Activated naive CD4-positive, alpha-beta T cell treated with Interleukin-2 at 50 U/mL for 16 hours (primary cell): ENCODE results near the gene CHRDL2.

Experiments
- DNase-seq: peaks from one replicate; pipeline ENCODE4 v3.0.0-alpha.2; 2020

CHRDL2 gene

DNA sequence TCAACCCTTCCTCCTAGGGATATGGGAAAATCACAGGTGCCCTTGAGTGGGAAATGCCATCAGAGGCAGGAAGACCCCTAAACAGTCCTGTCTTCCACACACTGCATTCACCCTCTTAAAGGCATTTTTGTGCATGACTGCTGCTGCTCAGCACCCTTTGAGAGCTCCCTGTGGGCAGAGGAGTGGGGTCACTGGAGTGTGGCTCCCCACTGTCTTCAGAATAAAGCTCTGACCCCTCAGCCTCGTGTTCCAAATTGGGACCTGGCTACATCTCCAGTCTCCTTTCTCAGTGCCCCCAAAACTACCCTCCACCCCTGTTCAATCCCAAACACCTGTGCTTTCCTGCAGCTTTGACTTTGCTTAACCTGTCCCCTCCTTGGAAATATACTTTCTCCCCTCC lies 46.6 kb downstream of the CHRDL2 start:
- DNase-seq, result no peak

DNA sequence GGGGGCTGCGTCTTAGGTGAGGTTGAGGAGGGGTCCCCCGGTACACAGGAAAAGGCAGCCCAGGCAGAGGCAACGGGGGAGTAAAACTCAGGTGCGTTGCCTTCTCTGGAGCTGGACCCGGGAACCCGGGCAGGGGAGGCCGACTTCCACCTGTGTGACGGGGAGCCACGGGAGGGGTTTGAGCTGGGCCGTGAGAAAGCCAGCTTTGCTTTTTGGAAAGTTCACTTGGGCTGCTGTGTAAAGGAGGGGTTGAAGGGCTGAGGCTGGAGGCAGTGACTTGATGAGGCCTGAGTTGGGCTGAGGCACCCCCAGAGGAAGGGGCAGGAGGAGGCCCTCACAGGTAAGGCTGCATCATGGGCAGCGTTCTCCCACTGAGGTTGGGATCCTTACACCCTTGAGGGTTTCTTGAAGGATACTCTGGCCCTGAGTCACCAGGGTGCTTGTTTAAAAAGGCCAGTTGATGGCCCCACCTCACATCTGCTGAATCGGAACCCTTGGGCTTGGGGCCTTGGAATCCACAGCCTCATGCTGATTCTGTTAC lies 47.2 kb downstream of the CHRDL2 start:
- DNase-seq, result no peak

DNA sequence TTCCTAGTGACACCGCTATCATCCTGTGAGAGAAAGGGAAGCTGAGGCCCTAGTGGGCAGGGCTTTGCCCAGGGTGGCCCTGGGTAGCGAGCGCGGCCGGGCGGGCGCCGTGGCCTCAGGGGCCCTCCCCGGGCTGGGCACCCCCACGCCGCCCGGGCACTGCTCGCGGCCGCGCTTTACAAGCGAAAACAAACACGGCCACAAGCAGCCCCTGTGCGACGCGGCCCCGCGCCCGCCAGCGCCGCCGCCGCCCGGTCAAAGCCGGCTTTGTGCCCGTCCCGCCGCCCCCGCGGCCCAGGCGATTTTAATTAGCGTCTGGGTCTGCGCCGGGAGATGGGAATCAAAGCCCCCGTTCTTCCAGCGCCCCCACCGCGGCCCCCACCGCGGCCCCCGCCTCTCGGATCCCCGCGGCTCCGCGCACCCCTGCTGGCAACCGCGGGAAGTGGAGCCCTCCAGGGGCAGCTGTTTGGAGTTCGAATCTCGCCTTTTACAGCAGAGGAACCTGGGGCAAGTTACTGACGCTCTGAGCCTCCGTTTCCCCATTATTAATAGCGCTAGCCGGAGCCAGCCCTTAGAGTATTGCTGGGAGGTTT lies 47.9 kb downstream of the CHRDL2 start:
- DNase-seq, result no peak

DNA sequence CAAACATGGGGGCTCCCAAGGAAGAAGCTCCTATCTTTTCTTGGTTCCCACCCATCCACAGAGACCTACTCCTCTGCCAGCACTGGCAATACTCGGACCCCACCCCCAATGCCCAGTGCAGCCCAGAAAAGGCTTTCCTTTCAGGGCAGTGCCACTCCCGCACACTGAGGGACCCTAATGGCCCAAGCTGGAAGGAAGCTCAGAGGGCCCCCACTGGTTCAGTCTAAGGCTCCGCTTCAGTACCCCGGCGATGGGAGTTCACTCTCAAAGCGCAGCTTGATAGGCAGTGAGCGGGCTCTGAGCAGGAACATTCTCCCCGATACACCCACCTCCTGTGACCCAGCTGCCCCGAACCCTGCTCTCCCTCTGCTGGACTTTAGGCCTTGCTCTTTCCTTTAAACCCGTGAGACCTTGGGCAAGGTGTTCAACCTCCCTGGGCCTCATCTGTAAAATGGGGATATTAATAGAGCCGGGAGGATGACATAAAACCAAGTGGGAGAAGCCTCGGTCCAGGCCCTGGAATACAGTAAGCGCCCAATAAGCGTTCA lies 48.4 kb downstream of the CHRDL2 start:
- DNase-seq, result no peak

DNA sequence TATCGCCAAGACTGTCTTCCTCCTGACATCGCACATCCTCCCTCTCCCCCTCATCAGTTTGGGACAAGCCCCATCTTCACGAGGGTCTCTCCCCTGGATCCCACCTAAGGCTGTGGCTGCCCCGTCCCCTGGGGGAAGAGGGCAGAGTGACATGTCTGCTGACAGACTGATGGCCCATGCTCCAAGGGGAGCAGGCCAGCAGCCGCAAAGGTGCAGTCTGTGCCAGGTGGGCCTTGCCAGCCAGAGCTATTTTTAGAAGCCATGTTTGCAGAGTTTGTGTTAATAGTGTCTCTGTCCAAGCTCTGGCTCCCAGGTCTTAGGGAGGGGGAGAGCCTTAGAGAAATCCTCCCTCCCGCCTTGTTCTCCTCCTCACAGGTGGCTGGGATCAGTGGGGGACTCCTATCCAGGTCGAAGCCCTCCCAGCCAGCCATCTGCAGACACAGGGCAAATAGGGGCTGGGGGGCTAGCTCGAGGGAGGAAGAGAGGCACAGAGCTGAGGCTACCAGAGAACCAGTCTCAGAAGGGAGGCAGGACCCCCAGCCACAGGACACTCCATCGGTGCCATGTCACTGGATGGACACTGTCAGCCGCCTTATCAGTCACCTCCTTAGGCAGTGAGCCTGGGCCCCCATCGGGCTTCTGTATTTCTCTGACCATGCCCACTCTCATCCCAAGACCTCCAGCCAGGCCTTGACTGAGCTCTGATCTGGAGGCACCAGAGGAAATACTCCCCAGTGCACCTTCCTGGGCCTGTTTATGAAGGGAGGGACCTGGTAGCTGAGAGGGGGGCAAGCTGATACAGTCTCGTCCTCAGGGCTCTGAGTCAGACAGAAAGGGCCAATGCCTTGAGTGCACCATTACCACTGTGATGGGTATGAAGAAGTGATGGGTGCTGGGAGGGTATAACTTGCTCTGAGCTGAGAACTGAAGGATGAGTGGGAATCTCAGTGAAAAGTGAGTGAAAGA lies 49.3 kb downstream of the CHRDL2 start:
- no peak for DNase-seq

DNA sequence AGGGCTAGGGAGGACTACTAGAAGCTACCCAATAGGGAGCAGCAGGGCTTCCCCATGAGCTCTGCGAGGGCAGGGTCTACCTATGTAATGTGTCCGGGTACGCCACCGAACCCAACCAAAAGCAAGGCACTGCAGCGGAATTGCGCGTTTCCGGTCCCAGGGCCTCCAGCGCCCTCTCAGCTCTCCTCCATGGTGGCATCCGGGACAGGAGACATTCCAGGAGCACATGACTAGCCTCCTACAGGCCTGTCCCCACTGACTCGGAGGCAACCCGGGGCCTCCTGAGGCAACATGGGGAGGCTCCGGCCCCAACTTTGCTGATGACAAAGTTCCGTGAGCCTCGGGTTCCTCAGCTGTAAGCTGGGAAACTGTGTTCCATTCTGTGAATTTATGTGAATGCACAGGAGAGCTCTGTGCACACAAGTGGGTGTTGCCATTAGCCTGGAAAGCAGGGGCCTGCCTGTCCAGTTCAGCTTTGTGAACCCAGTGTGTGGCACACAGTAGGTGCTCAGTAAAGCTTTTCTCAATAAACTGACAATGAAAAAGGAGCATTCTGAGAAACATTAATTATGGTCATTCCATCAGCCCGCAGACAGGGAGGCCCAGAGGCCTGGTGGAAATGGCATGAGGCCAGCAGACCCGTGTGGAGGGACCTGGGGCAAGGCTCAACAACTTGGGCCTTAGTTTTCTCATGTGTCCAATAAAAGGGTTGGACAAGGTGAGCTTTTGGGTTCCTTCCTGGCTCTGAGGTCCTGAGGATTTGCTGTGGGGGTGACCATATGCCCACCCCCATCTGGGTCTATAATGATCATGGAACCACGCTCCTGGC lies 50.3 kb downstream of the CHRDL2 start:
- no peak for DNase-seq

DNA sequence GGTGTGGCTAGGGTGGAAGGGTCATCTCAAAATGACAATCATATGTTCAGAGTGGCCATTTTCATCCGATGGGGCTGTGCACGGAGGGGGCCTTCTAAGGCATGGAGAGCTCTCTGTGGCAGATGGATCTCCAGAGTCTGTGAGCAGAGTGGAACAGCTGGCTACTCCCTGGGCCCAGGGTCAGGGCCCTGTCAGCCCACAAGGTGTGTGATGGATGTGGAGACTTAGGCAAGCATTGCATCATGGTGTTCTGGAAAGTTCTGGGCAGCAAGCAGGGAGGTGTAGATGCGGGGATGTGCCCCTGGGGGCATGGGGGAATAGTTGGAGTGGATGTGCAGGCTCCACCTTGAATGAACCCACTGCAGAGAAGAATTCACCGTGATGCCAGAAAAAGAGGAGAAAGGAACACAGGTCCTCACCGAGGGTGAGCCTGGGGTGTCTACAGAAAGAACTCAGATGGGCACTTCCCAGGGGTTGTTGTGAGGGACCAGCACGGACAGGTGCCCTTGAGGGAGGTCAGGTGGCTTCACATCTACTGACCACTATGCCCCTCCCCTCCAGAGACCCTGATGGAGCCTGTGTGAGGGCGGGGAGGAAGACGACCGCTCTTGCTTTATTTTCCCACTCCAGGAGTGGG lies 51.1 kb downstream of the CHRDL2 start:
- DNase-seq, result no peak

DNA sequence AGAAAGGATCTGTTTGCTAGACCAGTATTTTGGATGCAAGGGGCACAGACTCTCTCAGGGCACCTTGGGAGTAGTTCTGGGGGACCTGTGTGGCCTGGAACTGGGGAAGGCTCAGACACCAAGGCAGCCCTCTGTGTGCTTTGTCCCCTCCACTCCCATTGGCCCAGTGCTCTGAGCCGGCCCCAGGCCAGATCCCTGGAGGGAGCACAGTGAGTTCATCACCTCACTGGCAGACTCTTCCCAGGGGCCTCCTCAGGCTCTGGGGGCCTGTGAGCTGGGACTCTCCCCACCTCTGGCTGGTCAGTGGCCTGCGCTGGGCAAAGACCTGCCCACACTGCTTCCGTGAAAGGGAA lies 51.7 kb downstream of the CHRDL2 start:
- no peak for DNase-seq

DNA sequence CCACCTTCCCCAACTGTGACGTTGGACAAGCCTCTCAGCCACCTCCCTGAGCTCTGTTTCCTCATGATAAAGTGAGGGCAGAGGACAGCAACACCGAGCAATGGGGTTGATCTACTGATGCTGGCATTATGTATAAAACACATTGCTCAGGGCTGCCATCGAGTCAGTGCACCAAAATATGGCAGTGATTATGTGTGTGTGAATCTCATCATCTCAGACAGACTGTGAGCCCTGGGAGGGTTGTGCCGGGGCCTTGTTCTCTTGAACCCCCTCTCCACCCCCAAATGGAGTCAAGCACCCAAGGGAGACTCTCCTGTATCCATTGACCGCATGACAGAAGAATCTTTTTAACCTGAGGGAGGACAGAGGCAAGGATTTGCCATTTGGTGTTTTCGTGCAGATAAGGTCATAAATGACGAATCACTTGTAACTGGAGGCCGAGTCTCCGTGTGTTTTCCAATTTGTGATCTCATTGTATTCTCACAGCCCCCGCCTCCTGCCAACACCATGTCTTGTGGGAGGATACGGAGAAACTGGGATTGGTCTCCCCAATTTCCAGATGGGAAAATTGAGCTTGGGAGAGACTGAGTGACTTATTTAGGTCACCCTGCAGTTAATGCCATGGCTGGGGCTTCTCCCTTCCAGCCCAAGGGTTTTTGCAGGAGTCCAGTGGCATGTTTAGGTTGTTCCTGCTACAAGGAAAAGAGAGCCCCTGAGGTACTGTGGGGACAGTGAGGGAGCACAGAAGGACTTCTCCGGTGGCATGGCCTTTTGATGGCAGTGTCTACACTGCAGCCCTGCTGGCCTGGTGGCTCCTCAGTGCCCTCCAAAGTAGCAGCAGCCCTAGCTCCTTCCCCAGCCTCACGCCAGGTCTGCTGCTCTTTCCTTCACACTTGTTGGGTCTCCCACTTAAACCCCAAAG lies 52.4 kb downstream of the CHRDL2 start:
- no peak for DNase-seq

DNA sequence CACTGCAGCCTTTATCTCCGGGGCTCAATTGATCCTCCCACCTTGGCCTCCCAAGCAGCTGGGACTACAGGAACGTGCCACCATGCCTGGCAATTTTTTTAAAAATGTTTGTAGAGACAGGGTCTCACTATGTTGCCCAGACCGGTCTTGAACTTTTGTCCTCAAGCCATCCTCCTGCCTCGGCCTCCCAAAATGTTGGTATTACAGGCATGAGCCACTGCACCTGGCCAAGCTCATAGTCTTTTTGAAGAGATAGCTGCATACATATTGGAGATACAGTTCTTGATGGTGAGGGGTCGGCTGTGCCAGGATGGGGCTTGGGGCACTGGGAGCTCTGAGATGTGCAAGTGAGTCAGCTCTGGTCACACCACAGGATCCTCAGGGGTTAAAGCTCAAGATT lies 53.2 kb downstream of the CHRDL2 start:
- DNase-seq, result no peak

DNA sequence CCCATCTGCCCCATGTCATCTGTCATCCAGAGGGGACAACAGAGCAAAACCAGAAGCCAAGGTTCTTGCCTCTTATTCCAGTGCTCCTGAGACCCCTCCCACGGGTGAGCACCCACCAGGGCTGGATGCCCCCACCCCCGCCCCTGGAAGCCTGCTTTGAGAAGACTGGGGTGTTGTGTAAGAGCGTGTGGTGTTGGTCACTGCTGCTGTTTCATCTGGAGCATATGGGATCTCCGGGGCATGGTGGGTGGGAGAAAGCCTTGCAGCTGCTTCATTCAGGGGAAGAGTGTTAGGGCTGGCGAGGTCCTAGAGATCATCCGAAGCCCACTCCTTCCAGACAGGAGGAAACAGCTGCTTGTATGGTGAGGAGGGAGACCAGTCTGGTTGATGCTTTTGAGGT lies 54.1 kb downstream of the CHRDL2 start:
- no peak for DNase-seq

DNA sequence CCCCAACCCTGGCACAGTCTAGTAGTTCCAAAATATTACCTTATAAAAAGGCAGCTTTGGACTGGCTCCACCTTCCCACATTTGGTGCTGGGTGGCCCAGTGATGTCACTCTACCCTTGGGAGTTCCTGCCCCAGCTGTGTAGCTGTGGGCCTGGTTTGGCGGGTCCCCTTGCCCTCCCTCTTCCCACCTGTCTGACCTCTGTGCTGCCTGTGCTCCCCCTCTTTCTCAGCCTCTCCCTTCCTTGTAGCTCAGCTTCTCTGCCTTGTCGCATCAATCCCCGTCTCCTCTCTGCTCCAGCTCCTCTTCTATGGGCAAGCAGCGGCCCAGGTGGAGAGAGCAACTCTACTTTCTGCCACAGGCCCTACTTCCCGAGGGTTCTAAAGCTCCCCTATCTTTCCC lies 54.6 kb downstream of the CHRDL2 start:
- no peak for DNase-seq

DNA sequence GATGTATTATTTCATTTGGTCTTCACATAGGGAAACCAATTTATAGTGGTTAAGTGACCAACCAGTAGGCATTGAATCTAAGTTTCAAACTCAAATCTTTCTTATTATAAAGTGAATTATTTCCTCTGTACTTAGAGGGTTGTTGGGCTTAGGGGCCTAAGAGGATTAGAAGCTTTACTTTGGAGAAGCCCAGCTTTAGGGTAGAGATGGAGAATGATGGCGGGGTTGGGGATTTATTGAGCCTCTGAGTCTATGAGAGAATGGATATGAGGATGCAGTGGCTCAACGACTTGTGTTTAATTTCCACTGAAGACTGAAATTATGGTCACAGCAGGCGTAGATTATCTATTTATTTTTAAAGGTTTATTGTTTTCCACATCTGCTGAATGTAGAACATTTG lies 55.5 kb downstream of the CHRDL2 start:
- no peak for DNase-seq

DNA sequence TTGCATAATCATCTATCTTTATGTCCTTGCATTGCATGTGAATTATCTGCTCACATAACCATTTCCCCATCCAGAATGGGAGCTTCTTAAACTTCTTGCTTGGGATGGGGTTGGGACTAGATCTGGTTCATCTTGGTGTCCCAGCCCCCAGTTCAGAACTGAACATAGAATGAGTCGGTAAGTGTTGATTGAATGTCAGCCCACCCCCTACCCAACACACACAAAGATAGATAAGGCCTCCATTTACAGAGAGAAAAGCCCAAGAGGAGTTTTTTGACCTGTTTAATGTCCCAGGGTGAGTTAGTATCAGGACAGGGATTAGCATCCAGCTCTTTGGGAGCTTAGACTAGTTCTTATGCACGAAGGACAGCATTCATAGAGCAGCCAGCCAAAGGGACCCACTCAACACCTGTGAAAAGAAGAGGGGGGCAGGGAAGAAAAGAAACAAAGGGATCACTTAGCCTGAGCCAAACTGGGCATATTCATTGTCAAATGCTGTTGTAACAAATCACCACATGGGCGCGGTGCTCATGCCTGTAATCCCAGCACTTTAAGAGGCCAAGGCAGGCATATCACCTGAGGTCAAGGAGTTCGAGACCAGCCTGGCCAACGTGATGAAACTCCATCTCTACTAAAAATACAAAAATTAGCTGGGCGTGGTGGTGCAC lies 57.4 kb downstream of the CHRDL2 start:
- no peak for DNase-seq

DNA sequence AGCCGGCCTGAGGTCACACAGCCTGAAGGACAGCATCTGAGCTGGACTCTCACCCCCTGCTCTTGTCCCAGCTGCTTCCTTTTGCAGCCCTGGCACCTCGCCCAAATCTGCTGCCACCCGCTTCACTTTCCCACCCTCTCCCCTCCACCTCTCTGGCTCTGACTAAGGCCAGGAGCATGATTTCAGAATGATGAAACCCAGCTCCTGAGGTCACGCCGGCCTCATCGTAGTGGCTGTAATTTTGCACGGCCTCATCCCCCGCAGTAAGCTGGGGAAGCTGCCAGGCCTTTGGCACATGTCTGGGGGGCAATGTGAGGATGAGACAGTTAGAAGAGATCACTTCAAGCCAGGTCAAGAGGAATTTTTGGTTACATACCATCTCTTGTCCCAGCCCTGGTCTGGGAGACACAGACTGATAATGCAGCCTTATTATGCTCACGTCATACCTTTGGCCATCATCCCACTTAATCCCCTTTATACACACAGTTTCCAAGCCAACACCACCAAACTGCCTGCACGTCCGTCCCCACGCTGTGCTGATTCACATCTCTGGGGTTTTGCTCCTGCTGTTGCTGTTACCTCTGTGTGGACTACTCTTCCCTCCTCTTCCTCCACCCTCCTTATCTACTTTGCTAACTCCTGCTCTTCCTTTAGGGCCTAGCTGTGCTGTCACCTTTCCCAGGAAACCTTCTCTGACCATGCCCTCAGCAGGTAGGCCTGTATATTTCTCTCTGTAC lies 58.1 kb downstream of the CHRDL2 start:
- DNase-seq, result no peak

DNA sequence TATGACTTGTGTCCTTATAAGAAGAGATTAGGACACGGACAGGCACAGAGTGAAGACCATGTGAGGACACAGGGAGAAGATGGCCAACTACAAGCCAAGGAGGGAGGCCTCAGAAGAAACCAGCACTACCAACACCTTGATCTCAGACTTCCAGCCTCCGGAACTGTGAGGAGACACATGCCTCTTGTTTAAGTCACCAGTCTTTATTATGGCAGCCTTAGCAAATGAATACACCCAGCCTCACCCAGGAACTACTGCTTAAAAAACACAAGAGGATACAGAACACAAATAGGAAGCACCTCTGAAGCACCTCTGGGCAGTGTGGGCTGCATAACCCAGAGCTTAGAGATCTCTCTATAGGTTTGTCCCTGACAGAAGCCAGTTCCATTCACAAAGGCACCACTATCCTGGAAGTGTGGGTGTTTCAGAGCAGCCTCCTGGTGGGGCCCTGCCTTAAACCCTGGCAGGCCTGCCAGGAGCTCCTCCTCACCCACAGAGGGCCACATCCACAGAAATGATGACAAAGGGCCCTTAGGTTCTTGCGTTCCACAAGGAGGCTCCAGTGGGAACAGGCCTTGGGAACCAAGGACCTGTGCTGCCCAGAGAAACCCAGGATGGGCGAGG lies 58.8 kb downstream of the CHRDL2 start:
- DNase-seq, result no peak

DNA sequence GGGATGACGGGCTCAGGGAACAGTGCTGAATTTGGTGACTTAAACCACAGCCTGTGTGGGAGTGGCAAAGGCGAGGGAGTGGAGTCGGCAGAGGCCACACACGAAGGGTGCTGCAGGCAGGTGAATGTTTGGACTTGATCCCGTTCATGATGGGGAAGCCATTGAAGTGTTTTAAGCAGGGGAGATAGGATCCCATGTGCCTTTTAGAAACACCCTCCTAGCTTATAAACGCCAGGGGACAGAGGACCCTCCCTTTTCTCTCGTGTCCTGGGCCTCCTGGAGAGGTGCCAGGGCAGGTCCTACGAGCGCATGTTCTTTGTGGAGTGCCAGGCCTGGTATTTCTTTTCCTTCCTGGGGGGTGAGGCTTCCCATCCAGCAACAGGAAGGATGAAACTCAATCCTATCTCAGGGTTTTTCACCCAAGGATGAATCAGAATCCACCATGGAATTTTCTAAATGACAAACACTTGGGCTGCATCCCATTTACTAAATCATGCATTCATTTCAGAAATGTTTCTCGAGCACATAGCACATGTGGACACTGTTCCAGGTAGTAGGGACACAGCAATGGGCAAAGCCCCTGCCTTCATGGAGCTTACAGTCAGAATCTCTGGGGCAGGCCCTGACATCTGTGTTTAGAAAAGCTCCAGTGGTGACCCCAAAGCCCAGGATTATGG lies 59.6 kb downstream of the CHRDL2 start:
- DNase-seq, result no peak

DNA sequence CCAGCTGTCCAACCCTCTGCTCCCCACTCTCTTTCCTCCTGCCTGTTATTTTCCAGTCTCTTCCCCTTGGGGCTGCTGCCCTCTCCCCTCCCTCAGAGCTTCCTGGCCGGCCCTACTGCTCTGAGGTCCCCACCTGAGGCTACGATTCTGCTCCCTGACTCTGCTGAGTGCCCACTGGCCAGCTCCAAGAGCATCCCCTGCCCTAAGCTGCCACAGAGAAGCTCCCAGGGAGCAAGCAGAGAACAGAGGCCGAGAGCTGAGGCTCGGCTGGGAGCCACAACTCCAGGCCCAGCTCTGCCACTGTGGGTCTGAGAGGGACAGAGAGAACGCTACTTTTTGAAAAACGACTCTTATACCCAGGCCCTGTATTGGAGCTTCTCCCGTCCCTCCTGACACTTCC lies 61.1 kb downstream of the CHRDL2 start:
- no peak for DNase-seq
